HCT116 (cell line): ENCODE results near the gene TRAF3IP1. TPM values are rescaled to one million over a fixed set of nuclear protein-coding genes. Genes with fewer than 3 reads are reported as not detected.

Source experiments
- ATAC-seq: fragments of 200-7000 bp; cut with Tn5 transposase; 2 replicates; pipeline ENCODE4 v1.9.1; 2020; ENCODE audit warnings: mild to moderate bottlenecking, moderate library complexity
- BruUV-seq: library from RNA; stranded (reverse); fragments of 400-500 nt; replicated peaks from 2 replicates; lab custom pipeline; 2021; lab: Mats Ljungman, UMichigan
- CTCF ChIA-PET: fragments of 300-600 bp; sonication (Branson Sonifier 250); formaldehyde crosslinking; loops from one replicate; lab custom pipeline; 2021; ENCODE audit warnings: antibody characterized with exemption; lab: Charles Lee
- POLR2A ChIA-PET: fragments of 300-600, 350-600 bp; sonication (Branson Sonifier 250); formaldehyde crosslinking; loops from one replicate; lab custom pipeline; 2021; ENCODE audit warnings: antibody characterized with exemption; lab: Charles Lee
- RAD21 ChIA-PET, 2 experiments: fragments of 300-600 bp; sonication (Branson Sonifier 250); formaldehyde crosslinking; loops; one replicate each; lab custom pipeline; 2023; ENCODE audit warnings: low total read pairs in 2 of 2; ENCODE audit not compliant: uncharacterized antibody in 2 of 2, unreplicated experiment in 2 of 2, low non-redundant PET in 1 of 2; lab: Charles Lee
- DNase-seq: peaks from one replicate; pipeline ENCODE4 v3.0.0-alpha.2; 2010; ENCODE audit warnings: low read depth, low spot score
- H2AFZ ChIP-seq: fragments of 200-600 bp; shearing (Covaris generic), sonication (generic); 2 replicates; pipeline ENCODE4 v1.6.1; 2017; ENCODE audit warnings: low read depth, mixed run types, mixed read lengths, antibody characterized with exemption, low read length; ENCODE audit not compliant: poor library complexity, severe bottlenecking
- H3K27ac ChIP-seq: 2 replicates; pipeline ENCODE4 v1.5.1; 2012; ENCODE audit warnings: low read depth, low read length
- H3K27me3 ChIP-seq: fragments of 200-600 bp; sonication (generic); 2 replicates; pipeline ENCODE4 v1.6.1; 2016; ENCODE audit warnings: mixed run types, low read length, mixed read lengths; ENCODE audit not compliant: insufficient read depth
- H3K36me3 ChIP-seq, 2 experiments: fragments of 200-500 bp in 1 of 2; fragments of 200-600 bp in 1 of 2; sonication (Bioruptor generic) in 1 of 2; sonication (generic) in 1 of 2; 2 replicates each; pipeline versions ENCODE4 v1.5.1 to v1.6.1; 2014 to 2016; ENCODE audit warnings: low read length in 2 of 2, inconsistent platforms in 1 of 2, mixed read lengths in 1 of 2, mixed run types in 1 of 2; ENCODE audit not compliant: insufficient read depth in 2 of 2, control insufficient read depth in 1 of 2
- H3K4me1 ChIP-seq, 2 experiments: fragments of 200-600 bp in 1 of 2; sonication (generic) in 1 of 2; 2 replicates each; pipeline versions ENCODE4 v1.5.1 to v1.6.1; 2012 to 2017; ENCODE audit warnings: low read length in 2 of 2, inconsistent platforms in 1 of 2, mild to moderate bottlenecking in 1 of 2, mixed read lengths in 1 of 2, mixed run types in 1 of 2, moderate library complexity in 1 of 2; ENCODE audit not compliant: insufficient read depth in 2 of 2, control insufficient read depth in 1 of 2
- H3K4me2 ChIP-seq: fragments of 200-600 bp; sonication (generic); 2 replicates; pipeline ENCODE4 v1.6.1; 2017; ENCODE audit warnings: mixed run types, low read length, mixed read lengths
- H3K4me3 ChIP-seq, 2 experiments: fragments of 200-600 bp in 1 of 2; sonication (generic) in 1 of 2; replicated peaks in 1 of 2; 2 replicates each; pipeline ENCODE4 v1.5.1; 2011 to 2016; ENCODE audit warnings: low read length in 2 of 2, control low read depth in 1 of 2, low read depth in 1 of 2, mild to moderate bottlenecking in 1 of 2, mixed read lengths in 1 of 2, mixed run types in 1 of 2
- H3K79me2 ChIP-seq: fragments of 200-600 bp; sonication (generic); 2 replicates; pipeline ENCODE4 v1.6.1; 2017; ENCODE audit warnings: mild to moderate bottlenecking, mixed run types, low read length, moderate library complexity, mixed read lengths; ENCODE audit not compliant: insufficient read depth
- H3K9ac ChIP-seq: fragments of 200-600 bp; sonication (generic); 2 replicates; pipeline ENCODE4 v1.6.1; 2016; ENCODE audit warnings: low read length, mixed read lengths
- H3K9me2 ChIP-seq: fragments of 200-600 bp; sonication (generic), shearing (Covaris generic); 2 replicates; pipeline ENCODE4 v1.6.1; 2017; ENCODE audit warnings: mixed run types, mild to moderate bottlenecking, moderate library complexity; ENCODE audit not compliant: insufficient read depth
- H3K9me3 ChIP-seq, 2 experiments: fragments of 200-500 bp in 1 of 2; fragments of 200-600 bp in 1 of 2; sonication (Bioruptor generic) in 1 of 2; sonication (generic) in 1 of 2; 2 replicates each; pipeline ENCODE4 v1.6.1; 2014 to 2017; ENCODE audit warnings: low read length in 2 of 2, mixed read lengths in 2 of 2, inconsistent platforms in 1 of 2, low read depth in 1 of 2, mild to moderate bottlenecking in 1 of 2, mixed run types in 1 of 2, moderate library complexity in 1 of 2; ENCODE audit not compliant: control insufficient read depth in 1 of 2, insufficient read depth in 1 of 2
- H4K20me1 ChIP-seq: fragments of 200-600 bp; sonication (generic), shearing (Covaris generic); 2 replicates; pipeline ENCODE4 v1.6.1; 2017; ENCODE audit warnings: mixed run types, mild to moderate bottlenecking, moderate library complexity; ENCODE audit not compliant: insufficient read depth
- CTCF ChIP-seq, 3 experiments: fragments of 200-600 bp in 1 of 3; sonication (generic) in 1 of 3; IDR thresholded peaks in 2 of 3; conservative IDR thresholded peaks in 1 of 3; 2 replicates each; pipeline ENCODE4 v1.5.1; 2012 to 2017; ENCODE audit warnings: low read depth in 2 of 3, low read length in 2 of 3, antibody characterized with exemption in 1 of 3, borderline replicate concordance in 1 of 3, control low read depth in 1 of 3, mild to moderate bottlenecking in 1 of 3, mixed read lengths in 1 of 3, mixed run types in 1 of 3, moderate library complexity in 1 of 3; ENCODE audit not compliant: insufficient read depth in 1 of 3
- EZH2 ChIP-seq: fragments of 200-600 bp; sonication (generic); IDR thresholded peaks from 2 replicates; pipeline ENCODE4 v1.6.1; 2017; ENCODE audit warnings: antibody characterized with exemption, mixed run types
- FOSL1 ChIP-seq: IDR thresholded peaks from 2 replicates; pipeline ENCODE4 v1.6.1; 2012; ENCODE audit warnings: low read depth
- JUND ChIP-seq: IDR thresholded peaks from 2 replicates; pipeline ENCODE4 v1.6.1; 2012
- RAD21 ChIP-seq: IDR thresholded peaks from 2 replicates; pipeline ENCODE4 v1.6.1; 2012; ENCODE audit warnings: low read depth, mild to moderate bottlenecking
- SRF ChIP-seq: IDR thresholded peaks from 2 replicates; pipeline ENCODE4 v1.6.1; 2012; ENCODE audit warnings: low read depth
- YY1 ChIP-seq: IDR thresholded peaks from 2 replicates; pipeline ENCODE4 v1.6.1; 2011; ENCODE audit warnings: low read length, low read depth, moderate library complexity, mild to moderate bottlenecking; ENCODE audit not compliant: insufficient replicate concordance; ENCODE audit errors: extremely low read depth
- ZFX ChIP-seq: fragments of 450-650 bp; IDR thresholded peaks from 2 replicates; pipeline ENCODE4 v1.6.1; 2017
- intact Hi-C: fragments of 100-400 bp; cut with micrococcal nuclease; formaldehyde crosslinking; loops from 2 replicates; pipeline ENCODE4 v1.10.0; 2022
- total RNA-seq: library from RNA; stranded (reverse); gene quantifications from one replicate; pipeline ENCODE4 v1.2.1, GENCODE V29; 2021; ENCODE audit not compliant: unreplicated experiment

TRAF3IP1 gene
- total RNA-seq, 1 experiment from 2014 or later: 19.4 TPM

GRCh38 chr2:238277695-238278094 is 42.6 kb upstream of the TRAF3IP1 start:
- no peak overlapping the region for H3K27ac ChIP-seq
- no peaks in the 10 kb centered on the region for H3K4me1 ChIP-seq
- ChIA-PET RAD21 (no interaction called here), CTCF (no interaction called here), POLR2A (no interaction called here)
- peaks cover 0 to 8% of the 10 kb centered on the region in 2 experiments; a peak in 2 of 4 replicates for H3K36me3 ChIP-seq
- ATAC-seq (peak; percentile 70), DNase-seq (no peak)
- H3K9me2 ChIP-seq: no peaks in the 10 kb centered on the region
- H4K20me1 ChIP-seq: 0 out of 2 replicates have a peak, but pooled peaks cover 4% of the 10 kb centered on the region
- H3K79me2 ChIP-seq: peaks cover 26% of the 10 kb centered on the region
- no peaks in the 10 kb centered on the region for H3K9me3 ChIP-seq
- no peaks in the 10 kb centered on the region for H3K27me3 ChIP-seq
- H3K4me3 ChIP-seq: no peak overlapping the region
- no peak overlapping the region for H3K4me2 ChIP-seq
- no peak overlapping the region for H3K9ac ChIP-seq
- peak in 2 of 3 experiments; percentile 26 to 30; a peak in 3 of 6 replicates for TF ChIP-seq CTCF (IDR thresholded peaks at IDR 0.05 in 2 of 3, conservative IDR thresholded peaks at IDR 0.05 in 1 of 3; ENCODE audit: borderline replicate concordance in 1 of 3, insufficient read depth in 1 of 3, low read depth in 2 of 3, low read length in 2 of 3)
- TF ChIP-seq FOSL1: no peak
- intact Hi-C loops: no loop called here
- BruUV-seq: no TSS peak
- H2AFZ ChIP-seq: no peak overlapping the region

GRCh38 chr2:238278626-238279323 is 41.5 kb upstream of the TRAF3IP1 start:
- no peak overlapping the region for H3K4me2 ChIP-seq
- BruUV-seq: no TSS peak
- no peaks in the 10 kb centered on the region for H3K9me3 ChIP-seq
- CTCF ChIA-PET: no interaction called here
- H3K9me2 ChIP-seq: no peaks in the 10 kb centered on the region
- intact Hi-C loops: no loop called here
- H3K79me2 ChIP-seq: peaks cover 37% of the 10 kb centered on the region
- ATAC-seq: no peak
- H3K27ac ChIP-seq: no peak overlapping the region
- POLR2A ChIA-PET: no interaction called here
- H3K27me3 ChIP-seq: no peaks in the 10 kb centered on the region
- no peak for DNase-seq
- peaks cover 0 to 8% of the 10 kb centered on the region in 2 experiments; a peak in 2 of 4 replicates for H3K36me3 ChIP-seq
- H3K9ac ChIP-seq: no peak overlapping the region
- TF ChIP-seq JUND (no peak), EZH2 (no peak), SRF (no peak), ZFX (no peak), YY1 (no peak), RAD21 (no peak)
- TF ChIP-seq, all 23 proteins: peak for 0
- Histone ChIP-seq H3K4me3 (no peak overlapping the region), H2AFZ (no peak overlapping the region), H3K4me1 (no peaks in the 10 kb centered on the region), H4K20me1 (0 out of 2 replicates have a peak, but pooled peaks cover 4% of the 10 kb centered on the region)
- RAD21 ChIA-PET: no interaction called here
